ENCODE data around the gene PARN.

GRCh38 chr16:14608111-14608566 lies 21.9 kb downstream of the PARN start:
- TF ChIP-seq CTCF (IDR thresholded peaks at IDR 0.05; ENCODE audit: low read depth, low read length, poor library complexity, severe bottlenecking) (no peak), EZH2phosphoT487 (IDR thresholded peaks at IDR 0.05; ENCODE audit: borderline replicate concordance, low read length) (no peak)

Data from DOHH2 (cell line).